OCI-LY3 (cell line): ENCODE measurements around the gene ATRX.
"Not testable (repeated sequence)": the region's sequence is repeated elsewhere in the genome, so short reads cannot be mapped to it uniquely, and the experiment has no call there.

Experiments used
- EZH2phosphoT487 ChIP-seq: fragments of 200-600 bp; shearing (Covaris generic); IDR thresholded peaks from 2 replicates; pipeline ENCODE4 v1.6.1; 2018; ENCODE audit warnings: antibody characterized with exemption, mixed run types, low read depth
- TF ChIP-seq, protein P1 (sequence below): fragments of 200-600, 300-600 bp; sonication (generic); IDR thresholded peaks from 2 replicates; pipeline ENCODE4 v1.5.1; 2014; ENCODE audit warnings: antibody characterized with exemption, low read length, low read depth

GRCh38 chrX:77821989-77822388 is 36.0 kb upstream of the ATRX start:
- TF ChIP-seq, protein P1, sequence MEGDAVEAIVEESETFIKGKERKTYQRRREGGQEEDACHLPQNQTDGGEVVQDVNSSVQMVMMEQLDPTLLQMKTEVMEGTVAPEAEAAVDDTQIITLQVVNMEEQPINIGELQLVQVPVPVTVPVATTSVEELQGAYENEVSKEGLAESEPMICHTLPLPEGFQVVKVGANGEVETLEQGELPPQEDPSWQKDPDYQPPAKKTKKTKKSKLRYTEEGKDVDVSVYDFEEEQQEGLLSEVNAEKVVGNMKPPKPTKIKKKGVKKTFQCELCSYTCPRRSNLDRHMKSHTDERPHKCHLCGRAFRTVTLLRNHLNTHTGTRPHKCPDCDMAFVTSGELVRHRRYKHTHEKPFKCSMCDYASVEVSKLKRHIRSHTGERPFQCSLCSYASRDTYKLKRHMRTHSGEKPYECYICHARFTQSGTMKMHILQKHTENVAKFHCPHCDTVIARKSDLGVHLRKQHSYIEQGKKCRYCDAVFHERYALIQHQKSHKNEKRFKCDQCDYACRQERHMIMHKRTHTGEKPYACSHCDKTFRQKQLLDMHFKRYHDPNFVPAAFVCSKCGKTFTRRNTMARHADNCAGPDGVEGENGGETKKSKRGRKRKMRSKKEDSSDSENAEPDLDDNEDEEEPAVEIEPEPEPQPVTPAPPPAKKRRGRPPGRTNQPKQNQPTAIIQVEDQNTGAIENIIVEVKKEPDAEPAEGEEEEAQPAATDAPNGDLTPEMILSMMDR, result not testable (repeated sequence)
- TF ChIP-seq EZH2phosphoT487, result not testable (repeated sequence)
